GM12878 (cell line): ENCODE measurements around the gene ELL2. TPM values are rescaled to one million over a fixed set of nuclear protein-coding genes. Genes with fewer than 3 reads are reported as not detected.

Experiments used
- ATAC-seq: fragments of 200-7000 bp; cut with Tn5 transposase; 3 replicates; pipeline ENCODE4 v1.9.1; 2020; ENCODE audit warnings: mild to moderate bottlenecking, moderate library complexity
- BruUV-seq: library from RNA; stranded (reverse); fragments of 400-500 nt; replicated peaks from 2 replicates; lab custom pipeline; 2021; lab: Mats Ljungman, UMichigan
- CTCF ChIA-PET: fragments of 300-600 bp; sonication (Branson Sonifier 250); formaldehyde crosslinking; extraction: SDS; loops from one replicate; lab custom pipeline; 2021; ENCODE audit warnings: inconsistent platforms; lab: Yijun Ruan, JAX
- POLR2A ChIA-PET: fragments of 350-600 bp; formaldehyde crosslinking; extraction: SDS; loops from one replicate; lab custom pipeline; 2021; ENCODE audit warnings: inconsistent platforms; lab: Charles Lee
- RAD21 ChIA-PET: fragments of 300-600 bp; sonication (Branson Sonifier 250); formaldehyde crosslinking; loops from one replicate; lab custom pipeline; 2023; ENCODE audit warnings: antibody characterized with exemption; ENCODE audit not compliant: unreplicated experiment; lab: Charles Lee
- SMC1A ChIA-PET: fragments of 300-600 bp; sonication (Branson Sonifier 250); formaldehyde crosslinking; loops from one replicate; lab custom pipeline; 2023; ENCODE audit not compliant: unreplicated experiment, uncharacterized antibody; lab: Charles Lee
- DNase-seq: peaks from one replicate; pipeline ENCODE4 v3.0.0-alpha.2; 2011; ENCODE audit warnings: low read depth, low spot score
- FAIRE-seq: peaks from 3 replicates; lab custom pipeline; 2011; peaks lifted over from hg19 to GRCh38; lab: Jason Lieb, UNC
- H2AFZ ChIP-seq: 2 replicates; pipeline ENCODE4 v1.6.0; 2011; ENCODE audit warnings: low read depth, low read length, control low read depth; ENCODE audit not compliant: control insufficient read depth
- H3K27ac ChIP-seq: 2 replicates; pipeline ENCODE4 v1.5.1; 2011; ENCODE audit warnings: control low read depth; ENCODE audit not compliant: control insufficient read depth, insufficient read depth
- H3K27me3 ChIP-seq, 2 experiments: replicated peaks in 1 of 2; 2 replicates each; pipeline versions ENCODE4 v1.6.0 to v1.6.1; 2011; ENCODE audit warnings: low read length in 1 of 2; ENCODE audit not compliant: control insufficient read depth in 2 of 2, insufficient read depth in 2 of 2
- H3K36me3 ChIP-seq, 2 experiments: 2 replicates each; pipeline ENCODE4 v1.5.1; 2011; ENCODE audit warnings: low read length in 1 of 2; ENCODE audit not compliant: control insufficient read depth in 2 of 2, insufficient read depth in 2 of 2
- H3K4me1 ChIP-seq: 2 replicates; pipeline ENCODE4 v1.6.1; 2011; ENCODE audit warnings: mild to moderate bottlenecking, low read length, moderate library complexity, mixed read lengths; ENCODE audit not compliant: control insufficient read depth, insufficient read depth
- H3K4me2 ChIP-seq: 2 replicates; pipeline ENCODE4 v1.6.0; 2011; ENCODE audit warnings: control low read depth; ENCODE audit not compliant: control insufficient read depth, insufficient read depth
- H3K4me3 ChIP-seq: fragments of 200-600 bp; sonication (generic); 2 replicates; pipeline ENCODE4 v1.5.1; 2016
- H3K79me2 ChIP-seq: 2 replicates; pipeline ENCODE4 v1.6.0; 2011; ENCODE audit warnings: low read length; ENCODE audit not compliant: control insufficient read depth, insufficient read depth
- H3K9ac ChIP-seq: 2 replicates; pipeline ENCODE4 v1.8.0; 2011; ENCODE audit warnings: low read length, control low read depth, mixed read lengths; ENCODE audit not compliant: control insufficient read depth, insufficient read depth
- H3K9me3 ChIP-seq: replicated peaks from 3 replicates; pipeline ENCODE4 v1.5.1; 2011; ENCODE audit warnings: mild to moderate bottlenecking, low read length; ENCODE audit not compliant: control insufficient read depth, insufficient read depth
- H4K20me1 ChIP-seq: 2 replicates; pipeline ENCODE4 v1.6.0; 2011; ENCODE audit not compliant: control insufficient read depth, insufficient read depth
- BACH1 ChIP-seq: fragments of 450-650 bp; IDR thresholded peaks from 2 replicates; pipeline ENCODE4 v1.6.1; 2017; ENCODE audit warnings: mild to moderate bottlenecking, borderline replicate concordance
- MAX ChIP-seq: IDR thresholded peaks from 2 replicates; pipeline ENCODE4 v1.6.1; 2012; ENCODE audit warnings: low read depth, low read length, improper control_type of control experiment
- MXI1 ChIP-seq: fragments of 150-350 bp; IDR thresholded peaks from 2 replicates; pipeline ENCODE4 v1.6.1; 2011; ENCODE audit warnings: low read depth, mild to moderate bottlenecking, inconsistent platforms, low read length, improper control_type of control experiment
- NR2C2 ChIP-seq: IDR thresholded peaks from 2 replicates; pipeline ENCODE4 v1.6.1; 2011; ENCODE audit warnings: borderline replicate concordance, low read depth; ENCODE audit not compliant: control insufficient read depth, insufficient read length
- RBBP5 ChIP-seq: fragments of 200-600 bp; sonication (generic); conservative IDR thresholded peaks from 2 replicates; pipeline ENCODE4 v1.6.1; 2016
- YY1 ChIP-seq: IDR thresholded peaks from 2 replicates; pipeline ENCODE4 v1.6.1; 2011; ENCODE audit warnings: low read depth, mild to moderate bottlenecking, low read length
- WGBS: methylation state at CpG from one replicate; pipeline ENCODE4 v1.1.6; 2016; ENCODE audit warnings: low lambda C conversion rate; ENCODE audit not compliant: insufficient replicate concordance, insufficient coverage; ENCODE audit errors: missing lambda C conversion rate; 5-methylcytosine and 5-hydroxymethylcytosine counted together
- in situ Hi-C: fragments of 300-500 bp; cut with MboI; formaldehyde crosslinking; loops from 9 replicates; pipeline ENCODE4 v1.14.3; 2018; ENCODE audit warnings: mixed read lengths
- intact Hi-C: fragments of 100-400 bp; cut with micrococcal nuclease; formaldehyde crosslinking; loops from one replicate; pipeline ENCODE4 v1.14.2; 2022; ENCODE audit not compliant: unreplicated experiment
- polyA plus RNA-seq, 11 experiments: library from polyadenylated mRNA; depleted of rRNA in 4 of 11; unstranded in 6 of 11; stranded (reverse) in 5 of 11; fragments of >200 nt; fragmentation: Nextera tagmentation in 4 of 11; fragmentation: Illumina TruSeq in 1 of 11; extraction: Ambion mirVana in 4 of 11; extraction: Trizol in 1 of 11; gene quantifications; 1 replicate in 1 of 11; 2 replicates in 10 of 11; pipeline versions ENCODE4 v1.2.1 to v1.2.3, GENCODE V29; 2011 to 2016; ENCODE audit warnings: inconsistent platforms in 2 of 11, missing spikeins in 2 of 11, low read depth in 1 of 11
- total RNA-seq, 4 experiments: library from RNA; depleted of rRNA in 3 of 4; stranded (reverse); fragments of >200 nt in 3 of 4; fragmentation: Illumina TruSeq in 1 of 4; extraction: Trizol in 1 of 4; gene quantifications; 2 replicates each; pipeline versions ENCODE4 v1.2.1 to v1.2.3, GENCODE V29; 2013 to 2021
- TF ChIP-seq, protein P1 (sequence below): fragments of 450-650 bp; IDR thresholded peaks from 2 replicates; pipeline ENCODE4 v1.6.1; 2016; ENCODE audit warnings: mild to moderate bottlenecking
- TF ChIP-seq, protein P2 (sequence below): fragments of 450-650 bp; IDR thresholded peaks from 2 replicates; pipeline ENCODE4 v1.6.1; 2017; ENCODE audit warnings: mild to moderate bottlenecking, moderate library complexity

Gene ELL2
- total and polyA plus RNA-seq, 10 of the 15 experiments (the other 5 are each of a cell fraction or from before 2014, with no cell fraction given), result 24.2 to 91.4 (median 57.4) TPM

- no TSS peak for BruUV-seq
- RAD21 ChIA-PET, result interaction anchor here (0.7 to 2.9 kb wide), 13 partner anchors 9 to 198 kb away, joined by 3 to 36 read pairs (median 9); partner anchors contain the start of gene RHOBTB3
- no peak for DNase-seq
Measured at GRCh38 chr5:95928724-95929253, 32.9 kb downstream of the ELL2 start.

More at GRCh38 chr5:95928724-95929253, 32.9 kb downstream of the ELL2 start:
- 78% methylated on average over 7 of the region's 7 CpGs for WGBS
- H3K27me3 ChIP-seq, result no peaks in the 10 kb centered on the region
- H4K20me1 ChIP-seq, result no peaks in the 10 kb centered on the region
- peak overlapping the region; percentile 22 for H3K4me3 ChIP-seq
- no peak overlapping the region for H2AFZ ChIP-seq
- H3K27ac ChIP-seq, result peak overlapping the region; percentile 91
- ChIA-PET SMC1A (interaction anchor here (0.6 to 2.8 kb wide), 24 partner anchors 8 to 532 kb away, joined by 3 to 36 read pairs (median 8); no protein-coding TSS in a partner anchor), CTCF (interaction anchor here (0.5 to 2.0 kb wide), 9 partner anchors 15 to 408 kb away, joined by 3 to 10 read pairs (median 5); no protein-coding TSS in a partner anchor), POLR2A (interaction anchor here (0.6 to 2.4 kb wide), 10 partner anchors 10 to 66 kb away, joined by 3 to 16 read pairs (median 5); no protein-coding TSS in a partner anchor)
- H3K79me2 ChIP-seq, result peaks cover 66% of the 10 kb centered on the region
- no peak for TF ChIP-seq YY1
- no peak for TF ChIP-seq BACH1
- TF ChIP-seq, protein P1, sequence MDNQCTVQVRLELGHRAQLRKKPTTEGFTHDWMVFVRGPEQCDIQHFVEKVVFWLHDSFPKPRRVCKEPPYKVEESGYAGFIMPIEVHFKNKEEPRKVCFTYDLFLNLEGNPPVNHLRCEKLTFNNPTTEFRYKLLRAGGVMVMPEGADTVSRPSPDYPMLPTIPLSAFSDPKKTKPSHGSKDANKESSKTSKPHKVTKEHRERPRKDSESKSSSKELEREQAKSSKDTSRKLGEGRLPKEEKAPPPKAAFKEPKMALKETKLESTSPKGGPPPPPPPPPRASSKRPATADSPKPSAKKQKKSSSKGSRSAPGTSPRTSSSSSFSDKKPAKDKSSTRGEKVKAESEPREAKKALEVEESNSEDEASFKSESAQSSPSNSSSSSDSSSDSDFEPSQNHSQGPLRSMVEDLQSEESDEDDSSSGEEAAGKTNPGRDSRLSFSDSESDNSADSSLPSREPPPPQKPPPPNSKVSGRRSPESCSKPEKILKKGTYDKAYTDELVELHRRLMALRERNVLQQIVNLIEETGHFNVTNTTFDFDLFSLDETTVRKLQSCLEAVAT, result no peak
- TF ChIP-seq NR2C2, result no peak
- TF ChIP-seq RBBP5, result no peak
- TF ChIP-seq MXI1, result no peak
- no peak for TF ChIP-seq MAX
- TF ChIP-seq, protein P2, sequence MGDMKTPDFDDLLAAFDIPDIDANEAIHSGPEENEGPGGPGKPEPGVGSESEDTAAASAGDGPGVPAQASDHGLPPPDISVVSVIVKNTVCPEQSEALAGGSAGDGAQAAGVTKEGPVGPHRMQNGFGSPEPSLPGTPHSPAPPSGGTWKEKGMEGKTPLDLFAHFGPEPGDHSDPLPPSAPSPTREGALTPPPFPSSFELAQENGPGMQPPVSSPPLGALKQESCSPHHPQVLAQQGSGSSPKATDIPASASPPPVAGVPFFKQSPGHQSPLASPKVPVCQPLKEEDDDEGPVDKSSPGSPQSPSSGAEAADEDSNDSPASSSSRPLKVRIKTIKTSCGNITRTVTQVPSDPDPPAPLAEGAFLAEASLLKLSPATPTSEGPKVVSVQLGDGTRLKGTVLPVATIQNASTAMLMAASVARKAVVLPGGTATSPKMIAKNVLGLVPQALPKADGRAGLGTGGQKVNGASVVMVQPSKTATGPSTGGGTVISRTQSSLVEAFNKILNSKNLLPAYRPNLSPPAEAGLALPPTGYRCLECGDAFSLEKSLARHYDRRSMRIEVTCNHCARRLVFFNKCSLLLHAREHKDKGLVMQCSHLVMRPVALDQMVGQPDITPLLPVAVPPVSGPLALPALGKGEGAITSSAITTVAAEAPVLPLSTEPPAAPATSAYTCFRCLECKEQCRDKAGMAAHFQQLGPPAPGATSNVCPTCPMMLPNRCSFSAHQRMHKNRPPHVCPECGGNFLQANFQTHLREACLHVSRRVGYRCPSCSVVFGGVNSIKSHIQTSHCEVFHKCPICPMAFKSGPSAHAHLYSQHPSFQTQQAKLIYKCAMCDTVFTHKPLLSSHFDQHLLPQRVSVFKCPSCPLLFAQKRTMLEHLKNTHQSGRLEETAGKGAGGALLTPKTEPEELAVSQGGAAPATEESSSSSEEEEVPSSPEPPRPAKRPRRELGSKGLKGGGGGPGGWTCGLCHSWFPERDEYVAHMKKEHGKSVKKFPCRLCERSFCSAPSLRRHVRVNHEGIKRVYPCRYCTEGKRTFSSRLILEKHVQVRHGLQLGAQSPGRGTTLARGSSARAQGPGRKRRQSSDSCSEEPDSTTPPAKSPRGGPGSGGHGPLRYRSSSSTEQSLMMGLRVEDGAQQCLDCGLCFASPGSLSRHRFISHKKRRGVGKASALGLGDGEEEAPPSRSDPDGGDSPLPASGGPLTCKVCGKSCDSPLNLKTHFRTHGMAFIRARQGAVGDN, result no peak
- H3K4me2 ChIP-seq, result peak overlapping the region; percentile 91
- FAIRE-seq (no peak), ATAC-seq (0 out of 3 replicates have a peak, but pooled peaks have one; percentile 0)
- H3K9ac ChIP-seq, result peak overlapping the region; percentile 40; the same call in 1 of the 2 replicates
- intact Hi-C loops, result loop anchor here (1.0 to 10.0 kb wide), 4 partner anchors 18 to 506 kb away; partner anchors contain the start of genes ELL2 and PCSK1
- H3K9me3 ChIP-seq, result no peaks in the 10 kb centered on the region; the same call in 1 of the 3 replicates
- no peaks in the 10 kb centered on the region; a peak in 2 of 4 replicates for H3K36me3 ChIP-seq
- in situ Hi-C loops, result no loop called here
- peaks cover 59% of the 10 kb centered on the region for H3K4me1 ChIP-seq
